HG03066 (cell line): ENCODE data around the gene CC2D1A.
A peak's percentile ranks its signal among the peaks of the same experiment; 100 is the strongest.

Source experiments
- ATAC-seq: cut with Tn5 transposase; IDR thresholded peaks from one replicate; pipeline ENCODE4 v1.9.1; 2021; ENCODE audit warnings: low read depth; ENCODE audit not compliant: unreplicated experiment

The CC2D1A gene

DNA sequence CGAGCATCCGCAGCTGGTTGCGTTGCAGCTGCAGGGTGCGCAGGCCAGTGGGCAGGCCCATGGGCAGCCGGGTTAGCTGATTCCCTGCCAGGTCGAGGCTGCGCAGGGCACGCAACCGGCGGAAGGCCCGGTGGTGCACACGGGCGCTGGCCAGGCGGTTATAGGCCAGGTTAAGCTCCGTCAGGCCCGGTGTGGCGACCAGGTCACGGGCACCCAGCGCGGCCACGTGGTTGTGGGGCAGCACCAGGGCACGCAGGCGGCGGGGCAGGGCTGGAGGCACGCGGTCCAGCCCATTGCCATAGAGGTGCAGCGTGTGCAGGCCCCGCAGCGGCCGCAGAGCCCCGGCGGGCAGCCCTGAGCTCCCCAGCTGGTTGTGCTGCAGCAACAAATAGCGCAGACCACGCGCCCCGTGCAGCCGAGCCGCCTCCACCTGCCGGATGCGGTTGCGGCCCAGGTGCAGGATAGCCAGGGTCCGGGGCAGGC is 27.0 kb downstream of the CC2D1A start:
- ATAC-seq: no peak

DNA sequence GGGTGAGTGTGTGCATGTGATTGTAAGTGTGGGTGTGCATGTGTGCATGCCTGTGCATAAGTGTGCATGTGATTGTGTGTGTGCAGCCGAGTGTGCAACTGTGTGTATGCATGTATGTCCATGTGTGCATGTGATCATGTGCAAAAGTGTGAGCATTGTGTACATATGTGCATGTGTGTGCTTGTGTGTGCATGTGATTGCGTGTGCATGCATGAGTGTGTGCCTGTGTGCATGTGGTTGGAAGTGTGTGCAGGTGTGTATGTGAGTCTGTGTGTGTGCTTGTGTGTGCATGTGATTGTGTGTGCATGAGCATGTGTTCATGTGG is 28.7 kb downstream of the CC2D1A start:
- ATAC-seq: no peak

DNA sequence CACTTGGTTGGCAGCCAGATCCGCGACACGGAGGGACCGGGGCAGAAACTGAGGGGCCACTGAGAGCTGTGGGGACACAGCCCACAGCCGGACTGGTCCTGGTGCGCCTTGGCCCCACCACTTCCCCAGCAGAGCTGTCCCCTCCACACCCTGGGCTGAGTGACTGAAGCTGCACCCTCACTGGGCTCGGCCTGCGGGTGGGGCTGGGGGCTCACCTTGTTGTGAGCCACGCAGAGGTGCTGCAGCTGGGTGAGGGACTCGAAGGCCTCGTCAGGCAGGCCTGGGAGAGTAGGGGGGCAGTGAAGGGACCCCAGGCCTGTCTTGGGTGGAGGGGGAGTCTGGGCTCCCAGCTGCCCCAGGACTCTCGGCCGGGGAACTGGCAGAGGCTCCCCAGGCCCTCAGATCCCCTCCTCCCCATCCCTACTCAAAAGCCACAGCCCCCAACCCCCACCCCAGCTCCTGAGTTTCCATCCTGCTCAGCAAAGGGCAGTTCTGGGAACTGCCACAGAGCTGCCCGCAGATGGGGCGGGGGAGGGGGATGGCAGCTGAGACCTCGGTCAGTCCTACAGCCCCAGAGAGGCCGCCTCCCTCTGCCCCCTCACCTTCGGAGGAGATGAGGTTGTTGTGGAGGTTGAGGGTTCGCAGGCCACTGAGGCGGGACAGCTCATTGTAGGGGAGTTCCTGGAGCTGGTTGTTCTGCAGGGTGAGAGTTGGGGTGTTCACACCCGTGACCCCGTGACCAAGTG is 29.9 kb downstream of the CC2D1A start:
- no peak for ATAC-seq

GRCh38 chr19:13937479-13938300 is 31.7 kb downstream of the CC2D1A start:
- no peak for ATAC-seq

GRCh38 chr19:13938301-13939064 is 32.5 kb downstream of the CC2D1A start, which contains the start of gene PODNL1:
PODNL1 (minus strand) TSS chr19:13938417; CDS start chr19:13938181, 236 bp downstream.
- no peak for ATAC-seq

DNA sequence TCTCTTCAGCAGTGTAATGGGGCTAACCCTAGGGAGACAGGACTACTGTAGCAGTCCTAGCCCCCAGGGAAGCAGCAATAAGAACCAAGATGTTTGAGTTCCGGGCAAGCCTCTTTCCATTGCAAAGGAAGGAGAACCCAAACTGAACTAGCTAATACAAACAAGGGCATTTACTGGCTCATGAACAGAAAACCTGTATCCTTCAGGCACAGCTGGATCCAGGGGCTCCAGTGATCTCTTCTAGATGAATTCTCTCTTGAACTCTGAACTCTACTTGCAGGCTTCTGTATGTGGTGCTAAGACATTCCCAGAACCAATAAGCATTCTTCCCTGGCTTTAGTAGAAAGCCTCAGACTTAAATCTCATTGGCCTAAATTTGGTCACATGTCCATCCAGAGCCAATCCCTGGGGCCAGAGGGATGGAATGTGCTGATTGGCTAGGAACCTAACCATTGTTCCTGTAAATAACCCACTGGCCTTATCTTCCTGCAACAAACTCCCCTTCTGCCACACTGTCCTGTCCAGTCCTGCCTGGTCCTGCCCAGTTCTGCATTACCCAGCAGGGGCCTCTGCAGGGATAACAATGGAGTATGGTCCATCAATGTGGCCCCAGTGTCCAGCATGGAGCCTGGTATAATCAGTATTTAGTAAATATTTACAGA is 36.2 kb downstream of the CC2D1A start:
- no peak for ATAC-seq

DNA sequence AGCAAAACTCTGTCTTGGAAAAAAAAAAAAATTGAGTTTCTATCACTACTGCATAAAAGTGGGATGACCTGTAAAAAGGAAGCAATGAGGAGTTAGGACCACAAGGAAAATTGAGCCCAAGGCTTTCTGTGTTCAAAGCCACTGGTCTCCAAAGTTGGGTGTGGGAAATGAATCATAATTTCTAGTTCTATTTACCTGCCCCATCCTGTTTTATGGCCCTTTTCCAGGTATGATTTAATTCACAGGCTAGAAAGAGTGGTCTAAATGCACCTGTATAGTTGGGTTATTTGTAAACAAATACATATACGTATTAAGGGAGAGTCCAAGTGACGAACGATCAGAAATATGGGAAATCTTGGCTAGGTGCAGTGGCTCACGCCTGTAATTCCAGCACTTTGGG is 40.4 kb downstream of the CC2D1A start:
- ATAC-seq: no peak

DNA sequence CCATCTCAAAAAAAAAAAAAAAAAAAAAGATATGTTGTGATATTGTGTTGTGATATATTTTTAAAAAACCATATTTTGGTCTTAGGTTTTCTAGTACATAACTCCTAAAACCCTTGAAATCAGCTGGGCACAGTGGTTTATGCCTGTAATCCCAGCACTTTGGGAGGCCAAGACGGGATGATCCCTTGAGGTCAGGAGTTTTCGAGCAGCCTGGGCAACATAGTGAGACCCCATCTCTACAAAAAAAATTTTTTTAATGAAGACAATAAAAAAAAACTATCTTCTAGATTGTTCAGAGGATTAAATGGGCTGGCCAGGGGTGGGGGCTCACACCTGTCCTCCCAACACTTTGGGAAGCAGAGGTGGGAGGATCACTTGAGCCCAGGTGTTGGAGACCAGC is 45.0 kb downstream of the CC2D1A start:
- no peak for ATAC-seq

- peak; percentile 9 for ATAC-seq
Observed at GRCh38 chr19:13951799-13952153, 45.8 kb downstream of the CC2D1A start.

GRCh38 chr19:13952154-13952930 is 46.3 kb downstream of the CC2D1A start, which contains the start of gene DCAF15:
DCAF15 (plus strand) TSS chr19:13952509; CDS start chr19:13952513, 4 bp downstream.
- ATAC-seq: peak; percentile 93

GRCh38 chr19:13952931-13953531 is 47.0 kb downstream of the CC2D1A start:
- no peak for ATAC-seq

DNA sequence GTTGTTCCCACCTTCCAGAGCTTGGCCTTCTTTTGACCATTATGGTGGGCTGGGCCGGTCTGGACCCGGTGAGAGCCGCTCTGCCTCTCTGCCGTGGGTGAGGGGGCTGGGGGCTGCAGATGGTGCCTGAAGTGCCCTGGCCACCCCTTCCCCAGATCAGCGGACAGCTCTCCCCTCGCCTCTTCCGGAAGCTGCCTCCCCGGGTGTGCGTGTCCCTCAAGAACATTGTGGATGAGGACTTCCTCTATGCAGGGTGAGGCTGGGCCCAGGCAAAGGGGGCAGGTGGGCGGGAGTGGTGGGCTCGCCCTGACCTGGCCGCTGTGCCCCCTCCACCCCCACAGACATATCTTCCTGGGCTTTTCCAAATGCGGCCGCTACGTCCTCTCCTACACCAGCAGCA is 48.2 kb downstream of the CC2D1A start:
- ATAC-seq: no peak

DNA sequence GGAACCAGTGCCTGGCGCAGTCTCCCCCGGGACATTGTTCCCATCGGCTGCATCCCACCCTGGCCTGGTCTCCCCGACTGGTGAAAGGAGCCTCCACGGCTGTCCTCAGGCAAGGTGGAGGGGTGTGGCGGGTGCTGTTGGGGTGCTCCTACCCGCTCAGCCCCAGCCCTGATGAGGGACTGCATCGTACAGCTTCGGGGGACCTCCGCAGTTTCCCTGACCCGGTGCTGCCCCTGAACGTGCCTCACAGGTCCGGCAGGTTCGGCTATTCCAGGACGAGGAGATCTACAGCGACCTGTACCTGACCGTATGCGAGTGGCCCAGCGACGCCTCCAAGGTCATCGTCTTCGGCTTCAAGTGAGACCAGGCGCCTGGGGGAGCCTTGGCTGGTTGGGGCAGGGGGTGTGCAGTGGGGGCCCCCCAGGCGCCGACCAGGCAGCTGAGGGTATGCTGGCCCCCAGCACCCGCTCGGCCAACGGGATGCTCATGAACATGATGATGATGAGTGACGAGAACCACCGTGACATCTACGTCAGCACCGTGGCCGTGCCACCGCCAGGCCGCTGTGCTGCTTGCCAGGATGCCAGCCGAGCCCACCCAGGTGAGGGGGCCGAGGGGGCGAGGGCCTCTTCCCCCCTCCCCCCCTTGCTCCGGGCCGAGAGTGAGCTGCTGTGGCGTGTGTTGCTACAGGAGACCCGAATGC is 49.8 kb downstream of the CC2D1A start:
- no peak for ATAC-seq

DNA sequence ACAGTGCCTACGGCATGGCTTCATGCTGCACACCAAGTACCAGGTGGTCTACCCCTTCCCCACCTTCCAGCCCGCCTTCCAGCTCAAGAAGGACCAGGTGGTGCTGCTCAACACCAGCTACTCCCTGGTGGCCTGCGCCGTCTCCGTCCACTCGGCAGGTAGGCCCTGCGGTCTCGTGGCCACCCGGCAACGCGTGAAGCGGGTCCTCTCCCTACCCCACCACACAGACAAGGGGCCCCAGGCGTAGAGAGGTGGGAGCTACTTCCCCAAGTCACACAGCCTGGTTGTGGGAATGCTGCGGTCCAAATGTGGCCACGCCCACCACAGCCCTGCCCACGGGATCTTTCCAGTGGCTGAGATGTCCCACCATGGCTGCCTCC is 50.4 kb downstream of the CC2D1A start:
- ATAC-seq: no peak

DNA sequence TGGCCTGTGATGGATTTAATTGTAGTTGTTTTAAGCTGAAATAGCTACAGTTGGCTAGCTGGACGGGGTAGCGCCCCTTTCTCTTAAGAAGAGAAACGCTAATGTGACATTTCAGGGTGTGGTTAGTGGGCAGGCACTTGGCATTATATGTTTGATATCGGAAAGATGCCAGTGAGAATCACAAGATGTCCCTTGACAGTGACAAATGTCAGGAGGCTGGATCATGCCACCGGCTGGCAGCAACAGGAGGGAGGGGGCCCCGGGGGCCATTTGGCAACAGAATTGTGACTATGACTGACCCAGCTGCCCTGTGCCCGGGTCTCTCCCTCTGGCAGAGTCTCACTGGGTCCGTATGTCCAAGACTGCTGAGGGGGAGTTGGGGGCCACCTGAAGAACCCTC is 51.0 kb downstream of the CC2D1A start:
- ATAC-seq: no peak

DNA sequence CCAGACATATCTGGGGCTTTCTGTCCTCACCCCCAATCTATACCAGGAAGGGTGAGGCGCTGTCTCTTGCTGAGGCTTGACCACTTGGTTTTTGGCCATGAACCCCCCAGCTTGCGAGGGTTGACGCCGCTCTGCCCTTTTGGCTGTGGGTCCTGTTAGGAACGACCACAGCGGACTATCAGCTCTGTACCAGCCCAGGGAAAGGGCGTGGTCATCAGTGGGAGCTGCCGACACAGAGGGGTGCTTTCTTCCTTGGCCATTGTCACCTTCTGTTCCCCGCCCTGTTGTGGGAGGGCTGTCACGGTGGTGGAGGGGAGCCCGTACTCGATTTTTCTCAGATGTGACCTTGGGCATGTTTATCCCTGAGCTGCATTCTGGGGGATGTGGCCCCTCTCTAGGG is 52.0 kb downstream of the CC2D1A start:
- ATAC-seq: no peak

DNA sequence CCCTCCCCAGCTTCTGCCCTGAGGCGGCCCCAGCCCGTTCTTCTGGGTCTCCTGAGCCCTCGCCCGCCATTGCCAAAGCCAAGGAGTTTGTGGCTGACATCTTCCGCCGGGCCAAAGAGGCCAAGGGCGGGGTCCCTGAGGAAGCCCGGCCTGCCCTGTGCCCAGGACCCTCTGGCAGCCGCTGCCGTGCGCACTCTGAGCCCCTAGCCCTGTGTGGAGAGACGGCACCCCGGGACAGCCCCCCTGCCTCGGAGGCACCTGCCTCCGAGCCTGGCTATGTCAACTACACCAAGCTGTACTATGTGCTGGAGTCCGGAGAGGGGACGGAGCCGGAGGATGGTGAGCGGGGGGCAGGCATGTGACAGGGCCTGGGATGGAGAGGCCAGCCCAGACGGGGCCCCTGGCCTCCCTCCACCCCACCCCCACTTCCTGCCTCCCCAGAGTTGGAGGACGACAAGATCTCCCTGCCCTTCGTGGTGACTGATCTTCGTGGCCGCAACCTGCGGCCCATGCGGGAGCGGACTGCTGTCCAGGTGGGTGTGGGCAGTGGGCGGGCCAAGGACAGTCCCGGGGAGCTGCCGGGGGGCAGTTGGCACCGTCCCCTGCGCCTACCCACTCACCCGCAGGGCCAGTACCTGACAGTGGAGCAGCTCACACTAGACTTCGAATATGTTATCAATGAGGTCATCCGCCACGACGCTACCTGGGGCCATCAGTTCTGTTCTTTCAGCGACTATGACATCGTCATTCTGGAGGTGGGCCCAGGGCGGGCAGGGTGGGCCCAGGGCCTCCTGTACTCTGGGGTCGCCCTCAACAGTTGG is 53.4 kb downstream of the CC2D1A start:
- no peak for ATAC-seq
